ENCODE data around the gene ACADSB. TPM values are rescaled to one million over a fixed set of nuclear protein-coding genes. Genes with fewer than 3 reads are reported as not detected.

The ACADSB gene
- 10 to 100 TPM; 23.7 to 47.0 (median 27.3) TPM for total RNA-seq
- 10 to 100 TPM; 25.0 to 35.3 TPM for polyA plus RNA-seq
- 45.5 reads per million, percentile 69 among the genes with 10 or more reads in this experiment for total RNA-seq

- Histone ChIP-seq H3K36me3 (ENCODE audit: control insufficient read depth in 2 of 3, insufficient read depth in 3 of 3, low read length in 3 of 3) (peaks cover 0 to 6% (median 0%) of the 10 kb centered on the region in 3 experiments), H3K4me1 (ENCODE audit: control insufficient read depth in 2 of 2, insufficient read depth in 2 of 2, low read length in 2 of 2) (peaks cover 28 to 30% of the 10 kb centered on the region in 2 donors), H3K9me3 (ENCODE audit: control insufficient read depth in 2 of 3, low read length in 3 of 3) (no peaks in the 10 kb centered on the region), H3K27me3 (ENCODE audit: control insufficient read depth in 2 of 2, insufficient read depth in 2 of 2, low read length in 2 of 2) (no peaks in the 10 kb centered on the region), H3K4me3 (ENCODE audit: low read length) (peak within 1 kb of the TSS; percentile 93), H3K27ac (ENCODE audit: low read depth, low read length) (peak within 1 kb of the TSS; percentile 92)
- Mint-ChIP-seq H3K4me3 (peak within 1 kb of the TSS; percentile 91 to 100 (median 100)), H3K4me1 (peaks cover 28 to 78% (median 71%) of the 10 kb centered on the region in 7 donors), H3K36me3 (peaks cover 4 to 18% (median 12%) of the 10 kb centered on the region in 5 donors), H3K27ac (peak within 1 kb of the TSS; percentile 99 to 100 (median 100)), H3K9me3 (no peaks in the 10 kb centered on the region), H3K27me3 (no peaks in the 10 kb centered on the region)
- POLR2A ChIA-PET = interaction anchor here (0.5 to 4.8 kb wide), 16 partner anchors 9 to 1907 kb away, joined by 3 to 71 read pairs (median 3); partner anchors contain the start of genes BUB3, C10orf88 and PSTK
- CTCF ChIA-PET = interaction anchor here (0.8 to 1.5 kb wide), 2 partner anchors 13 to 30 kb away, joined by 3 read pairs; no protein-coding TSS in a partner anchor
- DNase-seq (peak; percentile 83 to 98 (median 96)), ATAC-seq (peak; percentile 97)
- intact Hi-C loops (cut with micrococcal nuclease) = loop anchor here (1.0 to 5.0 kb wide), 16 partner anchors 19 to 1908 kb away; partner anchors contain the start of genes ATE1 (in 2 of the 2), BUB3 (in 2 of the 2), C10orf88 (in 2 of the 2) and FAM24B (in 2 of the 2)
These were observed at the start of gene ACADSB, which contains the start of gene IKZF5 for GRCh38 chr10:123008355-123009104. Gene ACADSB (plus strand): TSS chr10:123009006. CDS start chr10:123009030, 24 bp downstream. Gene IKZF5 (minus strand): TSS chr10:123008795. CDS start chr10:122998625, 10,170 bp downstream.

GRCh38 chr10:122962405-122962804 is 46.4 kb upstream of the ACADSB start:
- H3K36me3 ChIP-seq (ENCODE audit: control insufficient read depth in 2 of 3, insufficient read depth in 3 of 3, low read length in 3 of 3) = no peaks in the 10 kb centered on the region
- Mint-ChIP-seq H3K27me3 (peaks cover 0 to 18% (median 8%) of the 10 kb centered on the region in 5 donors), H3K36me3 (peaks cover 0 to 24% (median 21%) of the 10 kb centered on the region in 5 donors), H3K4me1 (no peaks in the 10 kb centered on the region), H3K27ac (no peak overlapping the region), H3K4me3 (no peak overlapping the region), H3K9me3 (peaks cover 2 to 42% (median 17%) of the 10 kb centered on the region in 11 donors)
- DNase-seq = no peak
- no peak for ATAC-seq
- CTCF ChIA-PET = no interaction called here
- peaks cover 0 to 8% (median 0%) of the 10 kb centered on the region in 3 experiments for H3K9me3 ChIP-seq (ENCODE audit: control insufficient read depth in 2 of 3, low read length in 3 of 3)
- no peak overlapping the region for H3K4me3 ChIP-seq (ENCODE audit: low read length)
- no peaks in the 10 kb centered on the region for H3K4me1 ChIP-seq (ENCODE audit: control insufficient read depth in 2 of 2, insufficient read depth in 2 of 2, low read length in 2 of 2)
- POLR2A ChIA-PET = no interaction called here
- intact Hi-C loops (cut with micrococcal nuclease) = no loop called here
- no peaks in the 10 kb centered on the region for H3K27me3 ChIP-seq (ENCODE audit: control insufficient read depth in 2 of 2, insufficient read depth in 2 of 2, low read length in 2 of 2)
- no peak overlapping the region for H3K27ac ChIP-seq (ENCODE audit: low read depth, low read length)

GRCh38 chr10:122966879-122967278 is 41.9 kb upstream of the ACADSB start:
- ATAC-seq = no peak
- CTCF ChIA-PET = no interaction called here

GRCh38 chr10:122968698-122969097 is 40.1 kb upstream of the ACADSB start:
- ChIA-PET POLR2A (no interaction called here), CTCF (interaction anchor here (0.6 kb wide), 1 partner anchor 9 kb away, joined by 4 read pairs; no protein-coding TSS in a partner anchor)
- DNase-seq (no peak), ATAC-seq (no peak)
- Mint-ChIP-seq H3K4me1 (no peaks in the 10 kb centered on the region), H3K36me3 (peaks cover 0 to 16% (median 12%) of the 10 kb centered on the region in 5 donors), H3K27me3 (peaks cover 5 to 34% (median 16%) of the 10 kb centered on the region in 5 donors), H3K27ac (no peak overlapping the region), H3K4me3 (no peak overlapping the region), H3K9me3 (peaks cover 9 to 49% (median 33%) of the 10 kb centered on the region in 11 donors)
- Histone ChIP-seq H3K4me1 (ENCODE audit: control insufficient read depth in 2 of 2, insufficient read depth in 2 of 2, low read length in 2 of 2) (no peaks in the 10 kb centered on the region), H3K27me3 (ENCODE audit: control insufficient read depth in 2 of 2, insufficient read depth in 2 of 2, low read length in 2 of 2) (no peaks in the 10 kb centered on the region), H3K4me3 (ENCODE audit: low read length) (no peak overlapping the region), H3K9me3 (ENCODE audit: control insufficient read depth in 2 of 3, low read length in 3 of 3) (peaks cover 0 to 8% (median 0%) of the 10 kb centered on the region in 3 experiments), H3K27ac (ENCODE audit: low read depth, low read length) (no peak overlapping the region), H3K36me3 (ENCODE audit: control insufficient read depth in 2 of 3, insufficient read depth in 3 of 3, low read length in 3 of 3) (no peaks in the 10 kb centered on the region)
- intact Hi-C loops (cut with micrococcal nuclease) = no loop called here

More at GRCh38 chr10:122966879-122967278, 41.9 kb upstream of the ACADSB start:
- Mint-ChIP-seq H3K9me3 (peaks cover 11 to 63% (median 33%) of the 10 kb centered on the region in 11 donors), H3K4me1 (no peaks in the 10 kb centered on the region), H3K36me3 (peaks cover 0 to 24% (median 21%) of the 10 kb centered on the region in 5 donors), H3K27ac (no peak overlapping the region), H3K4me3 (no peak overlapping the region), H3K27me3 (peaks cover 5 to 34% (median 11%) of the 10 kb centered on the region in 5 donors)
- H3K27me3 ChIP-seq (ENCODE audit: control insufficient read depth in 2 of 2, insufficient read depth in 2 of 2, low read length in 2 of 2) = no peaks in the 10 kb centered on the region
- no peak overlapping the region for H3K4me3 ChIP-seq (ENCODE audit: low read length)
- no peak overlapping the region for H3K27ac ChIP-seq (ENCODE audit: low read depth, low read length)
- H3K4me1 ChIP-seq (ENCODE audit: control insufficient read depth in 2 of 2, insufficient read depth in 2 of 2, low read length in 2 of 2) = no peaks in the 10 kb centered on the region
- intact Hi-C loops (cut with micrococcal nuclease) = no loop called here
- no peak for DNase-seq
- H3K9me3 ChIP-seq (ENCODE audit: control insufficient read depth in 2 of 3, low read length in 3 of 3) = peaks cover 0 to 8% (median 0%) of the 10 kb centered on the region in 3 experiments
- no peaks in the 10 kb centered on the region for H3K36me3 ChIP-seq (ENCODE audit: control insufficient read depth in 2 of 3, insufficient read depth in 3 of 3, low read length in 3 of 3)
- POLR2A ChIA-PET = no interaction called here

- Histone ChIP-seq H3K4me3 (ENCODE audit: low read length) (no peak overlapping the region), H3K27ac (ENCODE audit: low read depth, low read length) (no peak overlapping the region), H3K9me3 (ENCODE audit: control insufficient read depth in 2 of 3, low read length in 3 of 3) (no peaks in the 10 kb centered on the region), H3K27me3 (ENCODE audit: control insufficient read depth in 2 of 2, insufficient read depth in 2 of 2, low read length in 2 of 2) (no peaks in the 10 kb centered on the region), H3K4me1 (ENCODE audit: control insufficient read depth in 2 of 2, insufficient read depth in 2 of 2, low read length in 2 of 2) (no peaks in the 10 kb centered on the region), H3K36me3 (ENCODE audit: control insufficient read depth in 2 of 3, insufficient read depth in 3 of 3, low read length in 3 of 3) (no peaks in the 10 kb centered on the region)
- intact Hi-C loops (cut with micrococcal nuclease) = no loop called here
- H3K4me3 Mint-ChIP-seq = no peak overlapping the region
- H3K36me3 Mint-ChIP-seq = no peaks in the 10 kb centered on the region
- H3K9me3 Mint-ChIP-seq = peaks cover 0 to 5% (median 1%) of the 10 kb centered on the region in 11 donors
- ChIA-PET POLR2A (no interaction called here), CTCF (interaction anchor here (0.6 kb wide), 1 partner anchor 1114 kb away, joined by 4 read pairs; no protein-coding TSS in a partner anchor)
- DNase-seq (no peak), ATAC-seq (no peak)
- H3K27ac Mint-ChIP-seq = no peak overlapping the region
- H3K27me3 Mint-ChIP-seq = peaks cover 0 to 24% (median 4%) of the 10 kb centered on the region in 5 donors
- peaks cover 0 to 3% (median 0%) of the 10 kb centered on the region in 7 donors for H3K4me1 Mint-ChIP-seq
These were observed 34.8 kb upstream of the ACADSB start for GRCh38 chr10:122974023-122974422.

GRCh38 chr10:122974543-122975064 is 34.2 kb upstream of the ACADSB start:
- Histone ChIP-seq H3K36me3 (ENCODE audit: control insufficient read depth in 2 of 3, insufficient read depth in 3 of 3, low read length in 3 of 3) (no peaks in the 10 kb centered on the region), H3K27ac (ENCODE audit: low read depth, low read length) (no peak overlapping the region), H3K4me3 (ENCODE audit: low read length) (no peak overlapping the region), H3K9me3 (ENCODE audit: control insufficient read depth in 2 of 3, low read length in 3 of 3) (no peaks in the 10 kb centered on the region), H3K4me1 (ENCODE audit: control insufficient read depth in 2 of 2, insufficient read depth in 2 of 2, low read length in 2 of 2) (no peaks in the 10 kb centered on the region), H3K27me3 (ENCODE audit: control insufficient read depth in 2 of 2, insufficient read depth in 2 of 2, low read length in 2 of 2) (no peaks in the 10 kb centered on the region)
- DNase-seq (no peak), ATAC-seq (no peak)
- intact Hi-C loops (cut with micrococcal nuclease) = no loop called here
- peaks cover 0 to 3% (median under 1%) of the 10 kb centered on the region in 7 donors for H3K4me1 Mint-ChIP-seq
- peaks cover 0 to 1% (median 0%) of the 10 kb centered on the region in 11 donors for H3K9me3 Mint-ChIP-seq
- ChIA-PET CTCF (no interaction called here), POLR2A (no interaction called here)
- no peak overlapping the region for H3K4me3 Mint-ChIP-seq
- peaks cover 0 to 21% (median 0%) of the 10 kb centered on the region in 5 donors for H3K27me3 Mint-ChIP-seq
- no peaks in the 10 kb centered on the region for H3K36me3 Mint-ChIP-seq
- H3K27ac Mint-ChIP-seq = no peak overlapping the region
